Uterus (tissue), 4 donors: ENCODE results near the gene ADAMTS2. TPM values are rescaled to one million over a fixed set of nuclear protein-coding genes. Genes with fewer than 3 reads are reported as not detected.

ENCODE experiments used
- DNase-seq, 2 donors: peaks; one replicate each; pipeline ENCODE4 v3.0.0-alpha.2; 2019 to 2020
- H3K27ac ChIP-seq, 2 donors: fragments of 200-600 bp; sonication (generic); 1 replicate in 1 of 2; 2 replicates in 1 of 2; pipeline ENCODE4 v1.5.1; 2016 to 2018
- H3K27me3 ChIP-seq, 2 donors: fragments of 200-600 bp; sonication (generic); one replicate each; pipeline ENCODE4 v1.5.1; 2018 to 2019; ENCODE audit warnings: control low read depth in 1 of 2
- H3K36me3 ChIP-seq, 2 donors: fragments of 200-600 bp; sonication (generic); one replicate each; pipeline ENCODE4 v1.5.1; 2019; ENCODE audit warnings: control low read depth in 1 of 2
- H3K4me1 ChIP-seq, 2 donors: fragments of 200-600 bp; sonication (generic); one replicate each; pipeline ENCODE4 v1.5.1; 2018 to 2019; ENCODE audit warnings: control low read depth in 1 of 2
- H3K4me3 ChIP-seq, 2 donors: fragments of 200-600 bp; sonication (generic); 1 replicate in 1 of 2; 2 replicates in 1 of 2; pipeline ENCODE4 v1.5.1; 2018 to 2019; ENCODE audit warnings: mild to moderate bottlenecking in 1 of 2
- H3K9me3 ChIP-seq, 2 donors: fragments of 200-600 bp; sonication (generic); one replicate each; pipeline ENCODE4 v1.5.1; 2019; ENCODE audit warnings: control low read depth in 1 of 2
- POLR2A ChIP-seq, 2 donors: fragments of 450-650 bp; IDR thresholded peaks; one replicate each; pipeline ENCODE4 v1.6.1; 2016; ENCODE audit warnings: antibody characterized with exemption in 2 of 2, mild to moderate bottlenecking in 1 of 2, moderate library complexity in 1 of 2
- intact Hi-C: fragments of 100-400 bp; cut with DNase I; formaldehyde crosslinking; loops from one replicate; pipeline ENCODE4 v1.15.1; 2023; ENCODE audit warnings: low total_unique reads
- total RNA-seq, 4 donors: library from RNA; depleted of rRNA in 3 of 4; stranded (reverse); fragments of >200 nt in 3 of 4; gene quantifications; one replicate each; pipeline versions ENCODE4 v1.1.0 to v1.2.4, GENCODE V29; 2014 to 2023
- TF ChIP-seq, protein P1 (sequence below), 4 experiments: fragments of 200-600 bp in 2 of 4; fragments of 450-650 bp in 2 of 4; sonication (generic) in 2 of 4; IDR thresholded peaks; one replicate each; pipeline ENCODE4 v1.5.1; 2016 to 2019; ENCODE audit warnings: antibody characterized with exemption in 4 of 4, mild to moderate bottlenecking in 2 of 4, moderate library complexity in 1 of 4
- donor health status: DM: yes; HTN: yes; CAD: no.

ADAMTS2 gene
- total RNA-seq, 4 donors from 2014 or later: 4.1 to 97.1 (median 40.3) TPM

DNA sequence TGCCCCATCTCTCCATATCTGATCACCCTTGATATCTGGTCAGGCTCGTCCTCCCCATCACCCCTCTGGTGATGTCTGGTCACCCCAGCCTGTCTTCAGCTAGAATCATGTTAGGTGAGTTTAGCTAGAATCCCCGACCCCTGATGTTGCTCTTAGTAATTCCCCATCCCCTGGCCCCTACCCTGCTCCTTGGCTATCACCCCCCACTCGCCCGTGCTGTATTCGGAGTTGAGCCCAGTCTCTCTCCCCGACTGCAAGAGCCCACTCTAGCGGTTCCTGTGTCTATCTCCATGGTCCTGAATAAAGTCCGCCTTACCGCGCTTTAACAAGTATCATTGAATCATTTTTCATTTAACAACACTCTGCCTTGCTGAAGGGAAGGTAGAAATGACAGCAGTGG is 33.7 kb downstream of the ADAMTS2 start:
- peak overlapping the region in 1 of 2 donors; percentile 6 for H3K27ac ChIP-seq
- intact Hi-C loops: no loop called here
- H3K4me3 ChIP-seq: no peak overlapping the region
- DNase-seq: peak in 1 of 2 donors; percentile 5
- TF ChIP-seq, protein P1, sequence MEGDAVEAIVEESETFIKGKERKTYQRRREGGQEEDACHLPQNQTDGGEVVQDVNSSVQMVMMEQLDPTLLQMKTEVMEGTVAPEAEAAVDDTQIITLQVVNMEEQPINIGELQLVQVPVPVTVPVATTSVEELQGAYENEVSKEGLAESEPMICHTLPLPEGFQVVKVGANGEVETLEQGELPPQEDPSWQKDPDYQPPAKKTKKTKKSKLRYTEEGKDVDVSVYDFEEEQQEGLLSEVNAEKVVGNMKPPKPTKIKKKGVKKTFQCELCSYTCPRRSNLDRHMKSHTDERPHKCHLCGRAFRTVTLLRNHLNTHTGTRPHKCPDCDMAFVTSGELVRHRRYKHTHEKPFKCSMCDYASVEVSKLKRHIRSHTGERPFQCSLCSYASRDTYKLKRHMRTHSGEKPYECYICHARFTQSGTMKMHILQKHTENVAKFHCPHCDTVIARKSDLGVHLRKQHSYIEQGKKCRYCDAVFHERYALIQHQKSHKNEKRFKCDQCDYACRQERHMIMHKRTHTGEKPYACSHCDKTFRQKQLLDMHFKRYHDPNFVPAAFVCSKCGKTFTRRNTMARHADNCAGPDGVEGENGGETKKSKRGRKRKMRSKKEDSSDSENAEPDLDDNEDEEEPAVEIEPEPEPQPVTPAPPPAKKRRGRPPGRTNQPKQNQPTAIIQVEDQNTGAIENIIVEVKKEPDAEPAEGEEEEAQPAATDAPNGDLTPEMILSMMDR (IDR thresholded peaks at IDR 0.05): no peak
- no peak for TF ChIP-seq POLR2A (IDR thresholded peaks at IDR 0.05)
- H3K36me3 ChIP-seq: no peaks in the 10 kb centered on the region
- no peaks in the 10 kb centered on the region for H3K9me3 ChIP-seq
- no peaks in the 10 kb centered on the region for H3K27me3 ChIP-seq
- H3K4me1 ChIP-seq: peaks cover 0 to 9% of the 10 kb centered on the region in 2 donors

DNA sequence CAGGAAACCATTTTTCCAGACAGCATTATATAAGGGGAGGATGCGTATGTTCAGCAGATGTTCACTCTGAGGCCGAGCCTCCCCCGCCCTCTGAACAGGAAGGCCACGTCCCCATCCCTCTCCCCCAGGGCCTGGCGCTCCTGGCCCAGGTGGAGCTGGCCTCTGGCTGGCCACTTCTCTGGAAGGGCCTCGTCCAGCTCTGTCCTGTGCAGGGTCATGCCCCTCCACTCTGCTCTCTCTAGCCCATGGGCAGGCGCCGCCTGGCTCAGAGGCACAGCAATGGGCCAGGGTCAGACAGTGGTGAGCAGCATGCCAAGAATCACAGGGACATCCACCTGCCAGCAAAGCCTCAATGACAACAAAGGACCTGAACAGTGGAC is 34.2 kb downstream of the ADAMTS2 start:
- peak overlapping the region in 1 of 2 donors; percentile 6 for H3K27ac ChIP-seq
- DNase-seq: peak in 1 of 2 donors; percentile 12
- intact Hi-C loops: no loop called here
- no peak overlapping the region for H3K4me3 ChIP-seq
- H3K9me3 ChIP-seq: no peaks in the 10 kb centered on the region
- no peaks in the 10 kb centered on the region for H3K36me3 ChIP-seq
- peaks cover 0 to 9% of the 10 kb centered on the region in 2 donors for H3K4me1 ChIP-seq
- no peaks in the 10 kb centered on the region for H3K27me3 ChIP-seq
- TF ChIP-seq, protein P1 (IDR thresholded peaks at IDR 0.05): no peak
- TF ChIP-seq POLR2A (IDR thresholded peaks at IDR 0.05): no peak

DNA sequence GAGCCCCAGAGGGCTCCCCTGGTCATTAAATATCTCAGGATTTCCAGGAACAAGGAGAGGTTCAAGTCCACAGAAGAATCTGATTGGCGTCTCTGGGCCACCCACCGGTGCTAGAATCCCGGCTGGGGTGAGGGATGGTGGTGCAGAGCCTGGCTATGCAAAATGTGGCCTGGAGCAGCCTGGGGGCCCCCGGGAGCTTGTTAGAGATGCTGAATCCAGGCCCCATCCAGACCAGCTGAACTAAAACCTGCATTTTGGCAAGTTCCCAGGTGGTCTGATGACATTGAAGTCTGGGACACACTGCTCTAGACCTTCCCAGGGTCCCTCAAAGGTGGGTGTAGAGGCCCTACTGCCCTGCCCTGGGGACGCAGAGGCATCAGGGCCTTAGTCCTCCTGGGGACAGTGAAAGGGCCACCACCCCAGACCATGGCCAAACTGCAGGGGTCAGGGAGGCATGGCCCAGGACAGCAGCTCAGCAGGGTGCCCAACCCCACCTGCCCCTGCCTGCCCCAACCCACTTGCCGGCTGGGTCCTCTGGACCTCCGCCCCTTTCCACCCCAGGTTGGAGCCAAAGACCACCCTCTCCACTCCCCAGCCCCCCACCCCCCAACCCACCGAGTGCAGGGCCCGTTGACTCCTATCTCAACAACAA is 34.7 kb downstream of the ADAMTS2 start:
- no peaks in the 10 kb centered on the region for H3K27me3 ChIP-seq
- H3K36me3 ChIP-seq: no peaks in the 10 kb centered on the region
- intact Hi-C loops: no loop called here
- no peak overlapping the region for H3K4me3 ChIP-seq
- peak overlapping the region in 1 of 2 donors; percentile 6 for H3K27ac ChIP-seq
- H3K4me1 ChIP-seq: peaks cover 0 to 8% of the 10 kb centered on the region in 2 donors
- TF ChIP-seq, protein P1 (IDR thresholded peaks at IDR 0.05): no peak
- TF ChIP-seq POLR2A (IDR thresholded peaks at IDR 0.05): no peak
- peak in 1 of 2 donors; percentile 10 for DNase-seq
- H3K9me3 ChIP-seq: no peaks in the 10 kb centered on the region

DNA sequence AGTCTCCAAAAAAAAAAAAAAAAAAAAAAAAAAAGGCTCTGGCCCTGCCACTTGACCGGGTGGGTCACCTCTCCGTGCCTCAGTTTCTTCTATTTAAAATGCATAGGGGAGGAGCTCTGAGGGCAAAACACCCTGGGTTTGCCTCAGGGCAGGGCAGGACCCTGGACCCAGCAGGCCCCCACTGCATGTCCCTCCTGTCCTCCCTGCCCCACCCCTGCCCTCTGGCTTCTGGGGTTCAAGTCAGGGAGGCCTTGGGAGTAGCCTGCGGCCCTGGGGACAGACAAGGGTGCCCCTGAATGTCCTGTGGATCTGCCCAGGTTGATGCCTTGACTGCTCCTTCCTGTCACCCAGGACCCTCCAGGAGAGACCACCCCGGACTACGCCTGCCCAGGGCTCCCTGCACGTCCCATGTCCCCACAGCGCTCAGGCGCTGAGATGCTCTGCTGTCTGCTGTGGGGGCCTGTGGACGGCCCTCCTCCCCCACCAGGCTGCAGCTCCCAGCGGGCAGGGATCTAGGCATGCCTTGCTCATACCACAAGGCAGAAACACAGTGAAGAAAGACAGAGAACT is 35.4 kb downstream of the ADAMTS2 start:
- Histone ChIP-seq H3K4me1 (peaks cover 0 to under 1% of the 10 kb centered on the region in 2 donors), H3K27ac (no peak overlapping the region), H3K4me3 (no peak overlapping the region), H3K36me3 (no peaks in the 10 kb centered on the region), H3K27me3 (no peaks in the 10 kb centered on the region), H3K9me3 (peaks cover 0 to 3% of the 10 kb centered on the region in 2 donors)
- intact Hi-C loops: no loop called here
- DNase-seq: peak in 1 of 2 donors; percentile 13
- no peak for TF ChIP-seq POLR2A (IDR thresholded peaks at IDR 0.05)
- TF ChIP-seq, protein P1 (IDR thresholded peaks at IDR 0.05): no peak

DNA sequence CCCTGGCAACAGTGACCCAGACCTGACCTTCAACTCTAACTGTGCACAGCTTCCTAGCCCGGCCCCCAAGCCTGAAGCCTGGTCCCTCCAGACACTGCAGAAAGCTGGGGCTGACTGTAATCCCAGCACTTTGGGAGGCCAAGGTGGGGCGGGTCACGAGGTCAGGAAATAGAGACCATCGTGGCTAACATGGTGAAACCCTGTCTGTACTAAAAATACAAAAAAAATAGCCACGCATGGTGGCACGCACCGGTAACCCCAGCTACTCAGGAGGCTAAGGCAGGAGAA is 35.9 kb downstream of the ADAMTS2 start:
- intact Hi-C loops: no loop called here
- Histone ChIP-seq H3K9me3 (peaks cover 0 to 4% of the 10 kb centered on the region in 2 donors), H3K36me3 (no peaks in the 10 kb centered on the region), H3K27me3 (no peaks in the 10 kb centered on the region), H3K4me1 (no peaks in the 10 kb centered on the region), H3K27ac (no peak overlapping the region), H3K4me3 (no peak overlapping the region)
- DNase-seq: peak in 1 of 2 donors; percentile 13
- TF ChIP-seq POLR2A (IDR thresholded peaks at IDR 0.05): no peak
- TF ChIP-seq, protein P1 (IDR thresholded peaks at IDR 0.05): no peak
